GM12873 (cell line): ENCODE measurements around the gene CNGA3.

ENCODE experiments used
- CTCF ChIP-seq: IDR thresholded peaks from 2 replicates; pipeline ENCODE4 v1.5.1; 2012; ENCODE audit warnings: low read depth, mild to moderate bottlenecking, moderate library complexity, low read length, control low read depth; ENCODE audit not compliant: insufficient read depth; ENCODE audit errors: missing control alignments

Gene CNGA3

GRCh38 chr2:98387478-98387877 lies 41.2 kb downstream of the CNGA3 start:
- TF ChIP-seq CTCF: no peak

- no peak for TF ChIP-seq CTCF
Measured at GRCh38 chr2:98388081-98388480, 41.8 kb downstream of the CNGA3 start.

GRCh38 chr2:98388601-98389250 lies 42.5 kb downstream of the CNGA3 start:
- TF ChIP-seq CTCF: no peak

- no peak for TF ChIP-seq CTCF
Measured at GRCh38 chr2:98389251-98389605, 43.0 kb downstream of the CNGA3 start.

GRCh38 chr2:98390571-98391476 lies 44.6 kb downstream of the CNGA3 start:
- no peak for TF ChIP-seq CTCF

GRCh38 chr2:98391581-98392270 lies 45.5 kb downstream of the CNGA3 start:
- no peak for TF ChIP-seq CTCF

GRCh38 chr2:98393354-98393753 lies 47.1 kb downstream of the CNGA3 start:
- no peak for TF ChIP-seq CTCF
